Astrocyte (in vitro differentiated cells and primary cell): ENCODE results near the gene HCAR3.
"Not testable (repeated sequence)": the region's sequence is repeated elsewhere in the genome, so short reads cannot be mapped to it uniquely, and the experiment has no call there.

Experiments used
- EZH2 ChIP-seq: IDR thresholded peaks from 2 replicates; pipeline ENCODE4 v1.6.1; 2012; ENCODE audit warnings: mild to moderate bottlenecking, low read length, inconsistent platforms; ENCODE audit not compliant: insufficient read depth
- TF ChIP-seq, protein P1 (sequence below): IDR thresholded peaks from 2 replicates; pipeline ENCODE4 v1.5.1; 2011; ENCODE audit warnings: low read depth, mild to moderate bottlenecking, inconsistent platforms, low read length, moderate library complexity; ENCODE audit not compliant: insufficient read depth

DNA sequence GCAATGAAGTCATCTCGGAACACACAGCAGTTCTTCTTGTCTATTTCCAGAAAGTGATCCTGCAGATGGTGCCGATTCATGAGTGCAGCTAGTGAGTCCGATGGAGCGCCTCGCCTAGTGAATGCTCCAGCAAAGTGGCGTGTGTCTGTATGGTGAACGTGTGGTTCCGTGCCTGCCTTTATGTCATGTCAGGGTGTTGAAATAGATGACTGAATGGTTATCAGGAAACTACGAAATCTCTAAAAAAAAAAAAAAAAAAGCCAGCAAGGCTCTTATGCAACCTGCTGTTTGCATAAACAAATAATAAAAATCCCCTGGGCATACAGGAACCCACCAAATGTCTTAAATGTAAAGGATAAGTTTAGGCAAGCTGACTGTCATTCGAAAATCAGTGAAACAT lies at the start of gene HCAR3:
- TF ChIP-seq, protein P1, sequence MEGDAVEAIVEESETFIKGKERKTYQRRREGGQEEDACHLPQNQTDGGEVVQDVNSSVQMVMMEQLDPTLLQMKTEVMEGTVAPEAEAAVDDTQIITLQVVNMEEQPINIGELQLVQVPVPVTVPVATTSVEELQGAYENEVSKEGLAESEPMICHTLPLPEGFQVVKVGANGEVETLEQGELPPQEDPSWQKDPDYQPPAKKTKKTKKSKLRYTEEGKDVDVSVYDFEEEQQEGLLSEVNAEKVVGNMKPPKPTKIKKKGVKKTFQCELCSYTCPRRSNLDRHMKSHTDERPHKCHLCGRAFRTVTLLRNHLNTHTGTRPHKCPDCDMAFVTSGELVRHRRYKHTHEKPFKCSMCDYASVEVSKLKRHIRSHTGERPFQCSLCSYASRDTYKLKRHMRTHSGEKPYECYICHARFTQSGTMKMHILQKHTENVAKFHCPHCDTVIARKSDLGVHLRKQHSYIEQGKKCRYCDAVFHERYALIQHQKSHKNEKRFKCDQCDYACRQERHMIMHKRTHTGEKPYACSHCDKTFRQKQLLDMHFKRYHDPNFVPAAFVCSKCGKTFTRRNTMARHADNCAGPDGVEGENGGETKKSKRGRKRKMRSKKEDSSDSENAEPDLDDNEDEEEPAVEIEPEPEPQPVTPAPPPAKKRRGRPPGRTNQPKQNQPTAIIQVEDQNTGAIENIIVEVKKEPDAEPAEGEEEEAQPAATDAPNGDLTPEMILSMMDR: not testable (repeated sequence)
- not testable (repeated sequence) for TF ChIP-seq EZH2
